RCC 7860 (cell line): ENCODE data around the gene OPN1MW3.
A peak's percentile ranks its signal among the peaks of the same experiment; 100 is the strongest.
"Not testable (repeated sequence)": the region's sequence is repeated elsewhere in the genome, so short reads cannot be mapped to it uniquely, and the experiment has no call there.

Experiments used
- DNase-seq: peaks from one replicate; pipeline ENCODE4 v3.0.0-alpha.2; 2015; ENCODE audit warnings: low spot score
- FAIRE-seq: peaks from 2 replicates; lab custom pipeline; 2012; peaks lifted over from hg19 to GRCh38; lab: Jason Lieb, UNC

Gene OPN1MW3

GRCh38 chrX:154257282-154257681 is at the start of gene OPN1MW3:
OPN1MW3 (plus strand) TSS chrX:154257582; CDS start chrX:154257620, 38 bp downstream.
- not testable (repeated sequence) for FAIRE-seq, DNase-seq

GRCh38 chrX:154209670-154210418 is 47.5 kb upstream of the OPN1MW3 start:
- not testable (repeated sequence) for DNase-seq
- FAIRE-seq, result peak; percentile 95

GRCh38 chrX:154211057-154211456 is 46.3 kb upstream of the OPN1MW3 start:
- DNase-seq, FAIRE-seq: not testable (repeated sequence)

GRCh38 chrX:154211499-154211898 is 45.9 kb upstream of the OPN1MW3 start:
- DNase-seq, FAIRE-seq: not testable (repeated sequence)

GRCh38 chrX:154219456-154219855 is 37.9 kb upstream of the OPN1MW3 start, which contains the start of gene OPN1MW2:
OPN1MW2 (plus strand) TSS chrX:154219756; CDS start chrX:154219816, 60 bp downstream.
- FAIRE-seq, DNase-seq: not testable (repeated sequence)

GRCh38 chrX:154225292-154225691 is 32.1 kb upstream of the OPN1MW3 start:
- DNase-seq, FAIRE-seq: not testable (repeated sequence)

- not testable (repeated sequence) for FAIRE-seq
Observed at GRCh38 chrX:154226706-154227105, 30.7 kb upstream of the OPN1MW3 start.

GRCh38 chrX:154231443-154231842 is 25.9 kb upstream of the OPN1MW3 start:
- not testable (repeated sequence) for DNase-seq, FAIRE-seq

More at GRCh38 chrX:154226706-154227105, 30.7 kb upstream of the OPN1MW3 start:
- DNase-seq, result not testable (repeated sequence)

GRCh38 chrX:154233620-154234019 is 23.8 kb upstream of the OPN1MW3 start:
- not testable (repeated sequence) for DNase-seq, FAIRE-seq

- FAIRE-seq, DNase-seq: not testable (repeated sequence)
Observed at GRCh38 chrX:154238939-154239559, 18.3 kb upstream of the OPN1MW3 start.

GRCh38 chrX:154239982-154240503 is 17.3 kb upstream of the OPN1MW3 start:
- FAIRE-seq, result not testable (repeated sequence)
- peak; percentile 2 for DNase-seq

- peak; percentile 98 for FAIRE-seq
Observed at GRCh38 chrX:154247377-154248045, 9.9 kb upstream of the OPN1MW3 start.

GRCh38 chrX:154248076-154248475 is 9.3 kb upstream of the OPN1MW3 start:
- not testable (repeated sequence) for DNase-seq, FAIRE-seq

More at GRCh38 chrX:154247377-154248045, 9.9 kb upstream of the OPN1MW3 start:
- not testable (repeated sequence) for DNase-seq

- not testable (repeated sequence) for DNase-seq, FAIRE-seq
Observed at GRCh38 chrX:154258711-154259110, 1.3 kb downstream of the OPN1MW3 start.

- DNase-seq, FAIRE-seq: not testable (repeated sequence)
Observed at GRCh38 chrX:154263072-154263471, 5.7 kb downstream of the OPN1MW3 start.

- FAIRE-seq, DNase-seq: not testable (repeated sequence)
Observed at GRCh38 chrX:154269245-154269644, 11.9 kb downstream of the OPN1MW3 start.

GRCh38 chrX:154284489-154285338 is 27.3 kb downstream of the OPN1MW3 start:
- FAIRE-seq, result peak; percentile 93
- not testable (repeated sequence) for DNase-seq

- DNase-seq, FAIRE-seq: not testable (repeated sequence)
Observed at GRCh38 chrX:154286406-154286805, 29.0 kb downstream of the OPN1MW3 start.

GRCh38 chrX:154294791-154295574 is 37.6 kb downstream of the OPN1MW3 start, which contains the start of gene TEX28:
TEX28 (minus strand) TSS chrX:154295124; CDS start chrX:154292117, 3,007 bp downstream.
- no peak for DNase-seq
- no peak for FAIRE-seq
